HG03565 (cell line): ENCODE measurements around the gene TAF4B.
A peak's percentile ranks its signal among the peaks of the same experiment; 100 is the strongest.

ENCODE experiments used
- ATAC-seq: cut with Tn5 transposase; IDR thresholded peaks from one replicate; pipeline ENCODE4 v1.9.1; 2021; ENCODE audit warnings: mild to moderate bottlenecking, moderate library complexity; ENCODE audit not compliant: unreplicated experiment

The TAF4B gene

DNA sequence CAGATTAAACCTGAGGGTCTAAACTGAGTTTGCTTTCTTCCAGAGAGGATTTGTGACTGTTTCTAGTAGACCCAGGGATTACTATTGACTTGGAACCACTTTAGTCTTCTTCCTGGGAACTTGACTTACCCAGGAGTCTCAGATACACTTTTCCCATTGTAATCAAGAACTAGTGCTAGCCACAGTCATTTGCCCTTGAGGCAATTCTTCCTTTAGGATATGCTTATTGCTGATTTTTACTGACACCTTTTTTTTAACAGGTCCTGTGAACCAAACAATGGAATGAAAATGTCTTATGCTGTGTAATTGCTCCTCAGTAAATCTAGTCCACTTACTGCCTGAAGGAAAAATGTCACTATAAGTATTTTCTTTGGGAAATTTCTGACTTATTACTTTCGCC lies 78.3 kb downstream of the TAF4B start:
- ATAC-seq: no peak

DNA sequence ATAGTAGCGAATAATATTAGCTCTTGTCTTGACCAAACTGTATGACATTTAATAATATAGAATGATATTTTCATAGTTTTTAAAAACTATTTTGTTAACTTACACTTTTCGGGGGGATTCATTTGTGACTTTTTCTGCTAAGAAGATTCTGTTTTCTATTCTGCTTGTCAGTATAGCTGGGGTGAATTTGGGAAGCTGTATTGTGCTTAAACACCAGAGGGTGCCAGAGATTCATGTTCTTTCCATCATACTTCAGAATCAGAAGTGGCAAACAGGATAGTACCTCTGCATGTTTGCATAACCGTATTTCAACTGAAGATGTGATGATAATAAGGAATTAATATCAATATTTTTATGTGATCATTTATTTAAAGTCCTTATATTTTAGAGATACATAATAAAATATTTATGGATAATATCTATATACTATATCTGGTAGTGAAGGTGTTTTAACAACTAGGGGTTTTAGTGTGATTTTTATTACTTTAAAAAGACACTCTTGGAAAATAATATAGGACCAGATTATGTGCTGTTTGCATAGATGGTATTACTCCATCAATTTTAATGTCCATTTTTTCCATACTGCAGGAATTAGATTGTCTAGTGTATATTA lies 81.0 kb downstream of the TAF4B start:
- peak; percentile 83 for ATAC-seq

DNA sequence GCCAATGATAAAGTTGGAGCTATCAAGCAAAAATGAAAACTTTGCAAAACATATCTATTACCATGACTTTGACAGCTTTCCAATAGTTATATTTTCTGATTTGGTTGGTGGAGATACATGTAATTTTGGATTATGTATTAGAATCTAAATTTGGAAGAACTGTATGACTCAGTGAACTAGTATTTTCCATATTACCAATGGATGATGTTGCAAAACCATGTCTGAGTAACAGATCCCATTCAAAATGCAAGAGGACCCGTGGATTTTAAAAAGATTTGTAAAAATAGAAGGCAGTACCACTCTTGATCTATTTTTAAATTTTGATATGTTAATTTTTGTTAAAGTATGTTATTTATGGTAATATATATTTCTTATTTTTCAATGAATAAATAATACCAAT lies 83.0 kb downstream of the TAF4B start:
- ATAC-seq: no peak

DNA sequence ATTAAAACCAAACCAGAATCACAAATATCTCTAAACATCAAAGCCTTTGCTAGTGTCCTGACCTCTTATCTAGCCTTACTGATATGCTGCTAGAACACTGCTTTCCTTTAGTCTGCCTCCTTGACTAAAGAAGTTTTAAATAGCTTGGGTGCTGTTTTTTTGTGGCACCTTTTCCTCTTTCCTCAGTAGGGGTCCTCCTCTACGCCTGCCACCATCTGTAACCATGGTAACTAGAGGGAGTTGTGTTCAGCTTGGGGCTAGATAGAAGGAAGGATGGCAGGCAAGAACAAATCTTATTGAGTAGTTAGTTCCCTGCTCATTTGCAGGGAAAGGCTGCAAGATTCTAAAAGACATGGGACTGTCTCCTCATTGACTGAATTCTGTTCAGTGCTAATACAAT lies 86.0 kb downstream of the TAF4B start:
- no peak for ATAC-seq

DNA sequence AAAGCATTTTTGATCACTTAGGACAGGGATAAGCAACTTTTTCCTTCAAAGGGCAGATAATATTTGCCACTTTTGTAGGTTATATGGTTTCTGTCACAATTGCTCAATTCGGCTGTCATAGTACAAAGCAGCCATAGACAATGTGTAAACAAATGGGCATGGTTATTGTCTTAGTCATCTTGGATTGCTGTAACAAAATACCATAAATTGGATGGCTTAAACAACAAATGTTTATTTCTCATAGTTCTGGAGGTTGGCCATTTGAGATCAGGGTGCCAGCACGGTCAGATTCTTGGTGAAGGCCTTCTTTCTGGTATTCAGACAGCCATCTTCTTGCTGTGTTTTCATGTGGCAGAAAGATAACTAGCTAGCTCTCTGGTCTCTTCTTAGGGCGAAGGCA lies 91.2 kb downstream of the TAF4B start:
- ATAC-seq: no peak

DNA sequence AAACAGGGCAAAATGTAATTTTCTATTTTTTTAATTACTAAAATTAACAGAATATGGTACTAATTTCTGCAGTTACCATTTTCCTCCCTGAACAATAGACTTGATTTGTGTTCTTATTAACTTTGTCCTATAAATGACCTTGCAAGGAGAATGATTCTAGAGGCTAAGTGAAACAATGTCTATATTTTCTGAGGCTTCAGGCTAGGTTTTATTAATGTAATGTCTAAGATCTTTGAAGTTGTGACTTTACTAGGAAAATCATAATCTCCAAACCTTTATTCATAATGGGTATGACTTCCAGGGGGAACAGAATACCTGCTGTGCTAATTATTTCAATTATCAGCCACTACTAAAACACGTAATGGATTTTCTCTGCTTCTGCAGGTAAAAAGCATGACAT lies 94.4 kb downstream of the TAF4B start:
- no peak for ATAC-seq

DNA sequence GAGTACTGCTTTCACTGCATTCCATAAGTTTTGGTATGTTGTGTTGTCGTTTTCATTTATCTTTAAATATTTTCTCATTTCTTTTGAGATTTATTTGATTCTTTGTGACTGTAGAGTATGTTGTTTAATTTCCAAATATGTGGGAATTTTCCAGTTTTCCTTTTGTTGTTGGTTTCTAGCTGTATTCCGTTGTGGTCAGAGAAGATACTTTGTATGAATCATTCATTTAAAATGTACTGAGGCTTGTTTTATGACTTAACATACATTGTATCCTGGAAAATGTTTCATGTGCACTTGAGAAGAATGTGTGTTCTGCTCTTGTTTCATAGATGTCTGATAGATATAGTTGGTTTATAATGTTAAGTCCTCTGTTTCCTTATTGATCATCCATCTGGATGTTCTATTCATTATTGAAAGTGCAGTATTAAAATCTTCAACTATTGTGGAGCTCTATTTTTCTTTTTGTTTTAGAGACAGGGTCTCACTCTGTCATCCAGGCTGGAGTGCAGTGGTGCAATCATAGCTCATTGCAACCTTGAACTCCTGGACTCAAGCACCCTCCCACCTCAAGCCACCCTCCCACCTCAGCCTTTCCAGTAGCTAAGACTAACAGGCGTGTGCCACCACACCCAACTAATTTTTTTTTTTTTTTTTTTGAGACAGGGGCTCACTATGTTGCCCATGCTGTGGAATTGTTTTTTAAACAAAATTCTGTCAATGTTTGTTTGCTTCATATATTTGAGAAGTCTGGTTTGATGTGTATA lies 96.8 kb downstream of the TAF4B start:
- no peak for ATAC-seq

DNA sequence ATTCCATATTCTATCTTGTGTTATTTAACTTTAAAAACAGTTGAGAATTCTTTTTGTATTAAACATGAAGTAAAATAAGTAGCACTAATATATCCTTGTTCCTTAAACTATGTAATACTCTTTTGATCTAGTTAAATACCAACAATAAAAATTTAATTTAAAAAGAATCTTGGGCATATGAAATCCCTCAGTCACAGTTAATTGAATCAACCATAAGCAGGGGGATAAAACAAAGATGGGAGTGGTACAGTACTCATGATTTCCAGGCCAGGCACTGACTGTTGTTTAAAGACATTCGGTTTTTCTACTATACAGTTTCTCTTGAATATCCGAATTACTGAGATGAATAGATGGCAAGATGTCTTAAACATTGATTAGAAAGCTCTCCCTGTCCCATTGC lies 99.5 kb downstream of the TAF4B start:
- no peak for ATAC-seq

DNA sequence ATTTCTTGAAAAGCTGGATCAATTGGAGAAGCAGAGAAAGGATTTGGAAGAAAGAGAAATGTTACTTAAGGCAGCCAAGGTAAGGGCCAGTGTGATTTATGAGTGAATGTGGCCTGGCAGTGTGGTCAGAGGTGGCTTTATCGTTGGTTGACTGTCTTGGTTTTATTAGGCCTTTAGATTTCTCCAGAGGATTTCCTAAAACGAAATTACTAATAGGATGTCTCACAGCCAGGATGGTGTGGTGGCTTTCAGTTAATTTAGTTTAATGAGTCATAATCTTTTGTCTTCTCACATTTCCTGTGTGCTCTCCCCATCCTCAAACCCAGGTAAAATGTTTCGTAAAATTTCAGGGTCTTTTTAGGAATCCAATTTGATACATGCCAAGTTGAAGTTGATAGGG lies 100.8 kb downstream of the TAF4B start:
- ATAC-seq: no peak

DNA sequence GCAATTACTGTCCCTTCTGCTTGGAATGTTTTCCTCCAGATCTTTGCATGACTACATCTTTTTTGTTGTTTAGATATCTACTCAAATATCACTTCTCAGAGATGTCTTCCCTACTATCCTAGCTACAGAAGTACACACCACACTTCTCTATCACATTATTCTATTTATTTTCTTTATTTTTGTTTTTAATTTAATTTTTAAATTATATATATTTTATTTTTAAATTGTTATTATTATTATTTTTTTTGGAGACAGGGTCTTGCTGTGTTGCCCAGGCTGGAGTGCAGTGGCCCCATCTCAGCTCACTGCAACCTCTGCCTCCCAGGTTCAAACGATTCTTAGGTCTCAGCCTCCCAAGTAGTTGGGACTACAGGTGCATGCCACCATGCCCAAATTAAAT lies 106.7 kb downstream of the TAF4B start:
- no peak for ATAC-seq

DNA sequence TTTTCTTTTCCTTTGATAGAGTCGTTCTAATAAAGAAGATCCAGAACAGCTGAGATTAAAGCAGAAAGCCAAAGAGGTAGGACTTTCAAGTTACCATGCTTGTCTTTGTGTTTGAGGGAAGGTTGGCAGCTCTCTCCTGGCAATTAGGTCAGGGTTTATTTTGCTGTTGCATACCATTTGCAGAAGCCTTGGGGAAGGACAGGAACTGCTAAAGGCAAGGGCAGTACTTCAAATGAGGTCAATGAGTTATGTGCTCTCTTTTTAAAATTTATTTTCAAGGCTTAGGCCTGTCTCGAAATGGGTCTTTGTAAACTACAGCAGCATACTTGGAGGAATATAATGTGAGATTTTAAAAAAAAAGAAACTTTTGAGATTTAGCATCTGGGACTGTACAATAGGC lies 108.9 kb downstream of the TAF4B start:
- no peak for ATAC-seq

DNA sequence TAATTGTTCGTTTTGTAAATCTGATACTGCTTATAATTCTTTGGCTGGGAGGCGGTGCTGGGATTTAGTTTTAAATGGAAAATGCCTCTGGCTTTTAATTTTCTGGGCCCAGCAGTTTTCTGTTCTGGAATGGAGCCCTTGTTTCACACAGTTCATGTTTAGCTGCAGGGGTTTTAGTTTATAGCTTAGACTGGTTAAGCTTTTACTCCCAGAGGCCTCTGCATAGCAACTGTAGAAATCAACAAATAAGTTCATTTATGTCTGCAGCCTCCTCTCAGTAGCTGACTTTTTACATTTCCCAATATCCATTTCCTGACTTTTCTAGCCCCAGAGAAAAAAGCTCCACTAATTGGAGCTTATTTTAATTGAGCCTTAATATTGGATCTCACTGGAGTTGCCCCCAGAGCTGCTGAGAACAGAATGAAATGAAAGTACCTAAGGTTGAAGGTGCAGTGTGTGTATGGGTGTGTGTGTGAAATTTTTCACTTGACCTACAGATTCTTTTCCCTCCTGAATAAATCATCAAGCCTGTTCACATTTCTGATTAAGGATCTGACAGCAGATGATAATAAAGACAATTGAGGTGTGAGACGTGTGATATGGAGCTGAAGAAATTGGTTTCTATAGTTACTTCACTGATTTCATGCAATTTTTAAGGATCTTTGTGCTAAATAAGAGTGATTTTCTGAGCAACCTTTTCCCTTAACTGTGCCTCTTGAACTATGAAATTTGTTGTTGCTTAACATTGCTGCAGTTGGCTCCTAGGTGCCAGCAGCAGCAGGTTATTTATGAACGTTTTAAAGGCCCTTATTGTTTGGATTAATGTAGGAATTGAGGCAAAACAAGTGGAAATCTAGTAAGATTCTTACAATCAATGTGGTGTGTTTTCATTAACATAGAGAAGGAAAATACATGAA lies 109.6 kb downstream of the TAF4B start:
- ATAC-seq: no peak

DNA sequence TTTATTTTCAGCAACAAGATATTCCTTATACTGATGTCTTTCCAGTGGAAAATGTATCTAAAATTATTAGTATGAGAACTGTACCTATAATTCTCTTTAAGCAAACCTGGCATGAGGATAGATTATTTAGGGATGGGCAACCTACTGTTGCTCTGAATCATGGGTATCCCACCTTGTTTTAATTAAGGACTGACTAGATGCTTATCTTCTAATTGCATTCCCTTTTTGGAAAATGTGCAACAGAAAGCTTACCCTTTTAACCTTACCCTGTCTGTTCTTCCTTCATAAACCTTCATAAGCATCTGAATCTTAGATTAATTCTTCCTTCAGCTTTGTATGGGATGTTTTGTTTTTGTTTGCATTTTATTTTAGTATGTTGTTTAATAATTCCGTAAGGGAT lies 110.3 kb downstream of the TAF4B start:
- no peak for ATAC-seq

DNA sequence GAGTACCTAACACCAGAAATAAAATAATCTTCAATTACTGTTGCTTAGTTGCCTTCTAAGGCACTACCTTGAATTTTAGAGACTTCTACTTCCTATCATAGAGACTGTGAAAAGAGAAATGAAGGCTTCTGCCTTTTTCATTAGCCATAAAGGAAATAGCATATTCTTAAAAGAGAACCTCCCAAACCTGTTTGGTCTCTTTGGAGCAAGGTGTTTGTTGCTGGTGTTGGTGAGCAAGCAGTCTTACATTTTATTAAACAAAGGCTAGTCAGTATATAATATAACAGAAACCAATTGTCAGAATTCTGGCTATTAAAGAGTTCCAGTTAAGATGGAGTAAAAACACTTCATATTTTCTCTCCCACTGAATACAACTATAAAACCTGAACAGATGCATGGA lies 116.4 kb downstream of the TAF4B start:
- ATAC-seq: no peak

DNA sequence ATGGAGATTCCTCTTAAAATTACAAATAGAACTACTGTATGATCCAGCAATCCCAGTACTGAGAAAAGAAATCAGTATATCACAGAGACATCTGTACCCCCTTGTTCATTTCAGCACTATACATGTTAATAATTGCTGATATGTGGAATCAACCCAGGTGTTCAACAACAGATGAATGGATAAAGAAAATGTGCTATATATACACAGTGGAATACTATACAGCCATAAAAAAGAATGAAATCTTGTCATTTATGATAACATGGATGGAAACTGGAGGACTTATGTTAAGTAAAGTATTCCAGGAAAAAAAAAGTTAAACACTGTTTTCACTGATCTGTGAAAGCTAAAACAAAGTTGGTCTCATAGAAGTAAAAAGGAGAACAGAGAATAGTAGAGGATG lies 124.7 kb downstream of the TAF4B start:
- no peak for ATAC-seq

DNA sequence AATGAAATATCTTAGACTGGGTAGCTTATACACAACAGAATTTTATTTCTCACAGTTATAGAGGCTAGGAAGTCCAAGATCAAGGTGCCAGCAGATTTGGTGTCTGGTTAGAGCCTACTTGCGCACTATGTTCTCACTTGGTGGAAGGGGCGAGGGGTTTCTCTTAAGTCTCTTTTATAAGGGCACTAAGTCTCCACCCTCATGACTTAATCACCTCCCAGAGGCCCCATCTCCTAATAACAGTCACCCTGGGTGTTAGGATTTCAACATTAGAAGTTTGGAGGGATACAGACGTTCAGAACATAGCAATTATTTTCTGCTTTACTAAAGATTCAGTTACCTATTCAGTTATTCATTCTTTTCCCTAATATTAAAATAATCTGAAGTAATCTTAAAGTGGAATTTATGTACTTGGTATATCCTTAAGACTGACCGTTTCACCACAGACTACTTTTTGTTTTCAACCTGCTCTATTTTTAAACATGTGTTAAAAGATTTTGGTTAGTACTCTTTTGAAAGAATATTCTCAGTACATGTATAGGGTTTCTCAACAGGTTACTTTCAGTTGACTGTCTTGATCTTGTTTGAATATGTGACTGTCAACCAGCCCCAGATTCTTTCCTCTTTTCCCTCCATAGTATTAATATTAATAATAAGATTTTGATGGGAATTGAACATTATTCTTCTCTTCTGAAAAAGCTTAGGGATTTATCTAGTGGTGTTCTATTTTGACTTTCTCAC lies 130.0 kb downstream of the TAF4B start:
- ATAC-seq: peak; percentile 66

DNA sequence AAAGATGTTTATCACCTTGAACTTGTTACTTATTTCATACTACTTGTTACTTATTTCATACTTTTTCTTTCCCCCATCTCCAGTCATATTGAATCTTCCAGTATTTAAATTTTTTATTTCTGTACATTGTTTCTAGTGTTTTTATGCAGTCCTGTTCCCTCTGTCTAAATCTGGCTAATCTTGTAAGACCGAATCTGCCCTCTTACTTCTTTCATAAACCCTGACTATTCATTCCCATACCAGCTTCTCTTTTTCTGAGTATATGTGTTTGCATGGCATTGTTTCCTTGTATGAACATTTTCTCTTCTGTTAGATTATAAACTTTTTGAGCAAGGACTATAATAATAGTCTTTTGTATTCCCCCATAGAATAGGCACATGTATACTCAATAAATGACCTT lies 131.7 kb downstream of the TAF4B start:
- ATAC-seq: peak; percentile 31

DNA sequence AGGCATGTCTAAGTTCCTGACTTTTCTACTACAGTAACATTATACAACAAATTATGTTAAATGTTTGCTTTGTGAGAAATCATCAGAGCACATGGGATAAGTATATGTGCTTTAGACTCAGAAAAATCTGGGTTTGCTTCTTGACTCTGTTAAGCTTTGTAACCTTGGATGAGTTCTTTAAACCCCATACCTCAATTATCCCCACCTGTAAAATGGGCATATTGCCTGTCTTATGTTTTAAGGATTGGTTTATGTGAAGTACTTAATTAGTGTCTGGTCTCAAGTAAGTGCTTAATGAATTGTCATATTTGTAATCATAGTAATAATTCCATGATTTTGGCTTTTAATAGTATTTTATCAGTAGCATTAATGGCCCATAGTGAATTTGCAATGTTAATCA lies 135.8 kb downstream of the TAF4B start:
- ATAC-seq: no peak

DNA sequence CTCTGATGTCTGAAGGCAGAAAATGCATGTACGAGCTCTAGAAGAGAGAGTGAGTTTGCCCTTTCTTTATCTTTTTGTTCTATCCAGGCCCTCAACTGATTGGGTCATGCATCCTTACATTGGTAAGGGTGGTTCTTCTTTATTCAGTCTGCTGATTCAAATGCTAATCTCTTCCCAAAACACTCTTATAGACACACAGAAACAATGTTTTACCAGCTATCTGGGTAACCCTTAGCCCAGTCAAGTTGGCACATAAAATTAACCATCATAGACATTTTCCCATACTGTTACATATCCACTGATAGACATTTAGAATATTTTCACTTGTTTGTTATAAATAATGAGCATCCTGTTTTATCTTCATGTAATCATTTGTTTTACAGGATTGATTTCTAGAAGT lies 141.2 kb downstream of the TAF4B start:
- ATAC-seq: no peak

DNA sequence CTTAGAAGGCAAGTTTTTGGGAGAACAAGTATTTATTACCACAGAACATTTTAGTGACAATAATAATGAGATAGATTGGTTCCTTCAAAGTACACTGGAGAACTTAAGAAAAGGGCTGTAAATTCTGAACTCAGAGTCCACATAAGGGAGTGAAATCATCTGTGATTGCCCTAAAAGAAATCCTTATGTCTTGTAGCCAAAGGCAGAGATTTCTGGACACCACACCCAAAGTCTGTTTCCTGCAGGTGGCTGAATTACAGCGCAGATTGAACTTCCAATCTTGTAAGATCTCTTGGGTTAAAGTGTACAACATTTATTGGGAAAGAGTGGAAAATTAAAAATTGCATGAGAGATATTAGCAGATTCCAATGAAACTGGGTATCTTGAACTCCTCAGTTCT lies 143.8 kb downstream of the TAF4B start:
- no peak for ATAC-seq

DNA sequence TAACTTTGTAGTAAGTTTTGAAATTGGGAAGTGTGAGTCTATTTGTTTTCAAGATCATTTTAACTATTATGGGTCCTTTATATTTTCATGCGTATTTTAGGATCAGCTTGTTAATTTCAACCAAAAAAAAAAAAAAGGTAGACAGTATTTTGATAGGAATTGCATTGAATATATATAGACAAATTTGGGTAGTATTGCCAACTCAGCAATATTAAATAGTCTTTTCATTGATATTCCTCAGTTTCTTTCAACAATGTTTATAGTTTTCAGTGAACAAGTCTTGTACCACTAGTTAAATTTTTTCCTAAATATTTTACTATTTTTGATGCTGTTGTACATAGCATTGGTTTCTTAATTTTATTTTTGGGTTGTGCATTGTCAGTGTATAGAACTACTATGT lies 149.9 kb downstream of the TAF4B start:
- ATAC-seq: no peak
